ENCODE data around the gene CRB1.

The CRB1 gene

GRCh38 chr1:197343663-197344273 lies 75.7 kb downstream of the CRB1 start:
- DNase-seq (ENCODE audit: low read depth) = no peak

DNA sequence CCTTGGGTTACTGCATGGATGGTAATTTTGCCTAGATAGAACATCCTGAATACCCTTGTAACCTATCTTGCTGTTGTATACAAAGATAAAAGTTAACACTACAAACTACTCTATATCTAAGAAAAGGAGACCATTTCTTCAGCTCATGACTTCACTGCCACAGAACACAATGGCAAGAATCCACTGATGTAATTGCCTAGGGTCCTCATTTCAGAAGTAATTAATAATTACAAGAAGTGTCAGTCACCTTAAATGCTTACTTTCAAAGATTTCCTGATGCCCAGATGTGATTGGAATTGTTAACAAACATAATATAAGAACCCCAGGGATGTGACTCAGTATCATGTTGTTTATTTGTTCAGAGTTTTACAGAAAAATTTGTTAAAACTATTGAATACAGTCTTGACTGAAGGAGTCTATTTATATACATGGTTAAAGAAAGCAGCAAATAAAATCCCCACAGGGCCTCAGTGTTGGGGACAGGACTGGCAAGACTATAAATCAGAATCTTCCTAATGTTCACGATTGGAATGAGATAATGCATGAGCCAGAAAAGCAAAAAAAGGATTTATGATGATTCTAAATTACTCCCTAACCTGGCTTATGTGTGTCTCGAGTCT lies 83.9 kb downstream of the CRB1 start:
- DNase-seq (ENCODE audit: low read depth) = no peak

GRCh38 chr1:197355248-197355995 lies 87.4 kb downstream of the CRB1 start:
- DNase-seq (ENCODE audit: low read depth) = no peak

DNA sequence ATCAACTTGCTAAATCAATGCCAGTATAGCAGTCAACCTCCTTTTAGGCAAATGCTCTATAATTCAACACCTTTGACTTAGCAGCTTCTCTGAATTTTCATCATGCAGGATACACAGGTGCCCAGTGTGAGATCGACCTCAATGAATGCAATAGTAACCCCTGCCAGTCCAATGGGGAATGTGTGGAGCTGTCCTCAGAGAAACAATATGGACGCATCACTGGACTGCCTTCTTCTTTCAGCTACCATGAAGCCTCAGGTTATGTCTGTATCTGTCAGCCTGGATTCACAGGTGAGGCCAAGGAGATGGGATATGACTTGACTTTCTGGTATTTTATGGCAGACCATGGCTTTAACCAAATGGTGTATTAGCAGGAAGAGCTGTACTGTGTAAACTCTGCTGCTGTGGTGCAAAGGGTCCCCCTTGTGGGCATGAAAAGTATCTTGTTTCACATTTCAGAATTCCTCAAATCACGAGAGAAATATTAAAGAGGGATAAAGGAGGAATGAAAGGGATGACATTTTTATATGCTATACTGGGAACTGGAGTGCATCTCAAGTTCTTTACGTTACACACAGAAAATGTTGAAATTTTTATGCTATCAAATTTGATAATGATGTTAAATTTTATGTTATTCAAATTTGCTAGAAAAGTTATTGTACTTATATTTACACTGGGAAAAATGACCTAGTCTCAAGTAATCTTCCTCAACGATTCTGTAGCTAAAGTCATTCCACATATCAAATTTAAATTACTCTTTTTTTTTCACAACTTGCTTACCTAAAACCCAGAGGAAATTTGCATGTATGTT lies 88.9 kb downstream of the CRB1 start:
- no peak for DNase-seq (ENCODE audit: low read depth)

DNA sequence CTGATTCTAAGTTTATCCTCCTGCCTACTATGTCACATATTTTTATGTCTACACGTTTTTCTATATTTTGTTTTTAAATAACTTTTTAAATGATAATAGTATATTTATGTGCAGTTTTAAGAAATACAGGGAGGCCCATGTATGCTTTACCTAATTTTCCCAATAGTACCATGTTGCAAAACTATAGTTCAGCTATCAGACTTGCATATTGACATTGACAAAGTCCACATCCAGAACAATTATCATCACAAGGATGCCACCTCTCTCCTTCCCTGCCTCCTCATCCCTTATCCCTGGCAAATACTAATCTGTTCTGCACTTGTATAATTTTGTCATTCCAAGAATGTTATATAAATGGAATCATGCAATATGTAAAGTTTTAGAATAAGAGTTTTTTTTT lies 90.9 kb downstream of the CRB1 start:
- no peak for DNase-seq (ENCODE audit: low read depth)

- no peak for DNase-seq (ENCODE audit: low read depth)
These were observed 92.0 kb downstream of the CRB1 start for GRCh38 chr1:197360068-197360467.

- no peak for DNase-seq (ENCODE audit: low read depth)
These were observed 94.8 kb downstream of the CRB1 start for GRCh38 chr1:197362871-197363270.

- DNase-seq (ENCODE audit: low read depth) = no peak
These were observed 95.8 kb downstream of the CRB1 start for GRCh38 chr1:197363855-197364254.

- no peak for DNase-seq (ENCODE audit: low read depth)
These were observed 98.9 kb downstream of the CRB1 start for GRCh38 chr1:197366996-197367395.

- no peak for DNase-seq (ENCODE audit: low read depth)
These were observed 99.6 kb downstream of the CRB1 start for GRCh38 chr1:197367627-197368026.

GRCh38 chr1:197374428-197374827 lies 106.4 kb downstream of the CRB1 start:
- DNase-seq (ENCODE audit: low read depth) = no peak

DNA sequence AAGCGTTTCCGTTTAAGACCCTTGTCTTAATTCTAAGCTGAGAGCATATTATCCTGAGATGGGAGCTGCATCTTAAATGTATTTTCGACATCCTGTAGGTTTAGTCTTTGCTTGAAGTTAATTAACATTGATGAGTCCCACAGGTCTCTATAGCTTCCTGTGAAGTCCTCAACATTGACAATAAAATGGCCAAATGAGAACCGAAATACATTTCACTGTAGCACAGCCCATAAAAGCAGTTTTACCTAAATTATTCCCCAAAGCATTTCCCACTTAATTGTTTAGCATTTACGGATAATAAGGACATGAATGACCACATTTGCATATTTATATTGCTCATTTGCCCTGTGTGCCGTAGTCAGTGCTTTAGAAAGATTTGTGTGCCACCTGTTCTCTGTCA lies 116.4 kb downstream of the CRB1 start:
- no peak for DNase-seq (ENCODE audit: low read depth)

- DNase-seq (ENCODE audit: low read depth) = no peak
These were observed 120.7 kb downstream of the CRB1 start for GRCh38 chr1:197388801-197389200.

- no peak for DNase-seq (ENCODE audit: low read depth)
These were observed 122.8 kb downstream of the CRB1 start for GRCh38 chr1:197390856-197391255.

DNA sequence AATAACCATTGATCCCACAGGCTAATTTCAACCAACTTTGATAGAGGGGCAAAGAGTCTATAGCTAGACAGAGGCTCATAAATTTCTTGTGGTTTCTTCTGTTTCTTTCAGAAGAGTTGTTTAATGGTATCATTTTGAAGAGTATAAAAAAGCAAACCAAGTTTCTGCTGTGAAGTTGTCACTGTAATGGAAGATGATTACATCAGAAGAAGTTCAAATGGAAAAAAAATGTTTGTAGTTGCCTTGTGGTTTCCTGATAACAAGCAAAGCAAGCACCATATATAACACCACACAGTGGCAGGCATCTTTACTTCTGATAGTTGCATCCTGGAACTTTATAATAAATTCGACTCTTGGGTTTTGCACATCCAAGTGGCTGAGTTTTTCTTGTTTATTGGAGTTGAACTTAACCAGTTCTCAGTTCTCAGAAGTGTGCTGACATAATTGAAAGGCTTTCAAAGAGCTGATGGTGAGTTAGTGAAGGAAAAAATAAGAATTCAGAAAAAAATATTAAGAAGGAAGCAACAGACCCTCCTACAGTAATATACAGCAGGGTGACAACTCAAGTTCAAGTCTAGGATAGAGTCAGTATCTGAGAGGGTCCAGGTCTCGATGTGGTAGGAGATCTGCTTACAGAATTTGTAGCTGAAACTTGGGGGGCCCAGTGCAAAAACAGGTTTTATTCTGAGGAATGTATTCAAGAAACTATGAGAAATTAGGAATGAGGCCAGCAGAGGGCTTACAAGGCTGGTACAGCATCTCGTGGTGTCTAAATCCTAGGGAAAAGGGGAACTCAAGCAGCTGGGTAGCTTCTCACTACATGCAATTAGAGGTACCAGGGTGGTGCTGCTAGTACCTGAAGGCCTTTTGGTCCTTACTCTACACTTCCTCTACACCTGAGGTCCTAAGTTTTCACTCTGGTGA lies 123.5 kb downstream of the CRB1 start:
- no peak for DNase-seq (ENCODE audit: low read depth)

DNA sequence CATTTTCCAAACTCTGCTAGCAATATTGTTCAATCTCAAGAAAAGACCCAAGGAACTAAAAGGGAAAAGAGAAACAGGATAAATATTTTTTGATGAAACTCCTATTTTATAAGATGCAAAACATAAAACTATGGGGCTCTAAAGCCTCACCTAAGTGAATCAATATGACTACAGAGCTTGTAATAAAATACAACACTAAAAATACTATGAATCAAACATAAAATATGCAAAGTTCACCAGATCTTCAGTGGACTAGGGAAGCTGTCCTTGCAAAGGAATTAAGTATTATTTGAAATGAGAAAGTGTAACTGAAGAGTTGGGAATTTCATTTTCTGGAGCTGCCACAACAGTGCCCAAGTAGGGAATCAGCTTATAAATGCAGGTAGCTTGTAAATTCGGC lies 124.5 kb downstream of the CRB1 start:
- no peak for DNase-seq (ENCODE audit: low read depth)

DNA sequence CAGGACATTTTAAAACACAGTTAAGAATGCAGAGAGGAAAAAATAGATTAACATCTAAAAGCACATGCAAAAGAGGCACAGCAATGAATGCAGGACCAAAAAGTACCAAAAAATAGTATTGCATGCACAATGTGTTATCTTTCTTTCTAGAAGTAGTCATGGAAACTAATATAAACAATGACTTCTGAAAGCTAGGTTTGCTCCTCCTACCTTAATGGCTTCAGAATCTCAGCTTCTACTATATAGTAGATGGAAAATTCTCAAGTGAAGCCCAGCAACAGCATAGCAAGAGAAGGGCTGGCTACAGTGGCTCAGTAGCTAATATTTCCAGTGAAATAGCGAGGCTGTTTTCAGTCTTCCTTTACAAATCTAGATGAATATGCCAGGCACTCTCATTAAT lies 125.1 kb downstream of the CRB1 start:
- no peak for DNase-seq (ENCODE audit: low read depth)

DNA sequence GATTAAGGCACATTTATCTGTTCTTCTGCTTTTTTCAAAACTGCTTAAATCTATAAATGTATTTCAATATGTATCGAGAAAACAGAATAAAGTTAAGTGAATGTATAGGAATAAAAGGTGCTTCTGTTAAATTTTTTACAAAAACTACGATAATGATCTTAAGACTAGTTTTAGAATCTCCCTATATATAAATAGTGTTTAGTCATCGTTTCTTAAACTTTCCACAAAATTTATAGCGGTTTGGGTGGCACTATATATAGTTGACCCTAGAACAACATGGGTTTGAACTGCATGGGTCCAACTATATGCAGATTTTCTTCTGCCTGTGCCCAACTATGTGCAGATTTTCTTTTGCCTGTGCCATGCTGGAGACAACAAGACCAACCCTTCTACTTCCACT lies 125.7 kb downstream of the CRB1 start:
- DNase-seq (ENCODE audit: low read depth) = no peak

- DNase-seq (ENCODE audit: low read depth) = no peak
These were observed 127.0 kb downstream of the CRB1 start for GRCh38 chr1:197394831-197395608.

- DNase-seq (ENCODE audit: low read depth) = no peak
These were observed 129.8 kb downstream of the CRB1 start for GRCh38 chr1:197397895-197398294.

Measured in HS-27A (cell line).